Activated CD4-positive, alpha-beta memory T cell treated with anti-CD3 and anti-CD28 coated beads for 36 hours (primary cell): ENCODE data around the gene KCNT1. TPM values are rescaled to one million over a fixed set of nuclear protein-coding genes. Genes with fewer than 3 reads are reported as not detected.

Experiments used
- CTCF ChIA-PET: fragments of 350-600 bp; sonication (Branson Sonifier 250); formaldehyde crosslinking; loops from one replicate; lab custom pipeline; 2021; ENCODE audit warnings: antibody characterized with exemption, inconsistent platforms; lab: Charles Lee
- POLR2A ChIA-PET: fragments of 350-600 bp; sonication (Branson Sonifier 250); formaldehyde crosslinking; loops from one replicate; lab custom pipeline; 2021; ENCODE audit warnings: antibody characterized with exemption; lab: Charles Lee
- DNase-seq: peaks from one replicate; pipeline ENCODE4 v3.0.0-alpha.2; 2020
- H3K27ac Mint-ChIP-seq: one replicate; pipeline ENCODE4 v1.8.0; 2021; ENCODE audit warnings: mixed read lengths
- H3K27me3 Mint-ChIP-seq: one replicate; pipeline ENCODE4 v1.8.0; 2021; ENCODE audit warnings: mixed read lengths
- H3K36me3 Mint-ChIP-seq: one replicate; pipeline ENCODE4 v1.8.0; 2021; ENCODE audit warnings: mixed read lengths
- H3K4me1 Mint-ChIP-seq: one replicate; pipeline ENCODE4 v1.8.0; 2021; ENCODE audit warnings: low read depth, mixed read lengths
- H3K4me3 Mint-ChIP-seq: one replicate; pipeline ENCODE4 v1.8.0; 2021; ENCODE audit warnings: mild to moderate bottlenecking, mixed read lengths
- H3K9me3 Mint-ChIP-seq: one replicate; pipeline ENCODE4 v1.8.0; 2021; ENCODE audit warnings: mixed read lengths
- intact Hi-C: fragments of 100-400 bp; cut with micrococcal nuclease; formaldehyde crosslinking; loops from one replicate; pipeline ENCODE4 v1.15.1; 2023
- total RNA-seq, 2 experiments: library from RNA; stranded (reverse); gene quantifications; one replicate each; pipeline ENCODE4 v1.2.3, GENCODE V29; 2021

The KCNT1 gene
- total RNA-seq, 2 experiments from 2014 or later, result not detected

DNA sequence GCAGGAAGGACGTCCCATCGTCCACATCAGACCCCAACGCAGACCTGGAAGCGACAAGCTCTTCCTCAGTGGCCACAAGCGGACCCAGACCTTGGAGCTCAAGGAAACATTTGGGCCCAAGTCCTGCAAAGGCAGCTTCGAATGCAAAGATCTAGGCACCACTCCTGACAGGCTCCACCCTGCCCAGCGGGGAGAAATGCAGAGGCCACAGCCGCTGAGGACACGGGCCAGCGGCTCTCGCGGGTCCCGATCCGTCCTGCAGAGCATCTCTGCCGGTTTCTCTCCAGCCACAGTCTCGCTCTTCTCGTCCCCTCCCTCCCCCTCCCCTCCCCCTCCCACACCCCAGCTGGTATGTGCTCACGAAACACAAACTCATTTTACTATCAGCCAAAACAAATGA lies 7.6 kb upstream of the KCNT1 start:
- CTCF ChIA-PET, result interaction anchor here (0.7 to 1.2 kb wide), 3 partner anchors 8 to 273 kb away, joined by 3 to 6 read pairs (median 3); no protein-coding TSS in a partner anchor

DNA sequence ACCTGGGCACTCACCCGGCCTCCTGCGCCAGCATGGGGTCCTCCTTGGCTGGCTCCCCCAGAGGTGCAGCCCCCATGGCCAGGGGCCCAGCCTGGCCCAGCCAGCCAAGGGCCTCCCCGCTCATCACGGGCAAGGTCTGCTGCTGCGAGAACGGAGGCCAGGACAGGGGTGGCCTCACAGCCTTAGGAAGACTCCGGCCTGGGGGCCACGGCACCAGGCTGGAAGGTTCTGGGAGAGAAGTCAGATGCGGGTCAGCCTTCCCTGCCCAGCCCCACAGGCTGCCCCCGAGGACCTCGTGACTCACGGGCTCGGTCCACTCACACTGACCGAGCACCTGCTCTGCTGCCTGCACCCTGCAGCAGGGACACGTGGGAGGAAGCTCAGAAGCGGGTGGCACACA lies 6.9 kb upstream of the KCNT1 start:
- no peak overlapping the region for H3K27ac Mint-ChIP-seq
- intact Hi-C loops, result no loop called here
- no peaks in the 10 kb centered on the region for H3K36me3 Mint-ChIP-seq
- POLR2A ChIA-PET, result no interaction called here
- no peaks in the 10 kb centered on the region for H3K4me1 Mint-ChIP-seq
- CTCF ChIA-PET, result no interaction called here
- H3K27me3 Mint-ChIP-seq, result peaks cover 8% of the 10 kb centered on the region
- no peak for DNase-seq
- H3K4me3 Mint-ChIP-seq, result no peak overlapping the region
- no peaks in the 10 kb centered on the region for H3K9me3 Mint-ChIP-seq

More for the DNA sequence above, 7.6 kb upstream of the KCNT1 start:
- peaks cover 8% of the 10 kb centered on the region for H3K27me3 Mint-ChIP-seq
- H3K4me3 Mint-ChIP-seq, result no peak overlapping the region
- no peaks in the 10 kb centered on the region for H3K4me1 Mint-ChIP-seq
- POLR2A ChIA-PET, result no interaction called here
- DNase-seq, result no peak
- intact Hi-C loops, result no loop called here
- H3K36me3 Mint-ChIP-seq, result no peaks in the 10 kb centered on the region
- H3K9me3 Mint-ChIP-seq, result no peaks in the 10 kb centered on the region
- no peak overlapping the region for H3K27ac Mint-ChIP-seq

DNA sequence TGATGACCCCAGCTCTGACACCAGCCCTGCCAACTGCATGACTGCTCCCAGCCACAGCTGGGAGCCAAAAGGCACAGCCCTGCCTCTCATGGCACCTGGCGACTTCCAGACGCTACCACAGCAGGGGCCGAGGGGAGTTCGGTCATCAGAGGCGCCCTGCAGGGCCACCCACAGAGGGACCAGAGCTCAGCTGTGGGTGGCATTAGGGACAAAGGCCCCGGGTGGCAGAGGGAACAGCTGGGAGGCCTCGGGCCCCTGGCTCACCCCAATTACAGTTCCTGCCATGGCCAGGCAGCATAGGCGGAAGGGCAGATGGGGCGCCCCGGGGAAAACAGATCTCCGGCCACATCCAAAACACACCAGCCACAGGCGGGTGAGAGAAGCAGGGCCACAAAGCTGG lies 6.3 kb upstream of the KCNT1 start:
- Mint-ChIP-seq H3K9me3 (no peaks in the 10 kb centered on the region), H3K4me1 (no peaks in the 10 kb centered on the region), H3K27ac (no peak overlapping the region), H3K27me3 (peaks cover 9% of the 10 kb centered on the region), H3K36me3 (no peaks in the 10 kb centered on the region), H3K4me3 (no peak overlapping the region)
- CTCF ChIA-PET, result no interaction called here
- POLR2A ChIA-PET, result no interaction called here
- no peak for DNase-seq
- intact Hi-C loops, result no loop called here

DNA sequence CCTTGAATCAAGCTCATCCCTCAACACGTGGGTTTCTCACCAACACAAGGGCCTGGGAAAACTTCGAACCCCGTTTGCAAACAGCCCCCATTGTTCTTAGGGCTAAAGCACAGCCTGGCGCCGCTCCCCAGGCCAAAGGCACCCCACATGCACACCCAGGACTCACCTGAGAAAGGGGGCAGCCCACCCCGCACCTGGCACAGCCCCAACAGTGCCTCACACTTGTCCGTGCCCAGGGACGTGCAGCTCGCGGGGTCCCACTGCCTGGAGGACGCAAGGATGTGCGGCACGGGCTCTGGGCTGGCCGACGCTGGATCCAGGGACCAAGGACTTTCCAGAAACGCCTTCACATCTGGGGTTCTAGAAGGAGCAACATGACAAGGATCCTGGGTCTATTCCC lies 5.5 kb upstream of the KCNT1 start:
- H3K4me3 Mint-ChIP-seq, result no peak overlapping the region
- intact Hi-C loops, result no loop called here
- ChIA-PET POLR2A (no interaction called here), CTCF (interaction anchor here (0.7 kb wide), 1 partner anchor 225 kb away, joined by 3 read pairs; no protein-coding TSS in a partner anchor)
- no peaks in the 10 kb centered on the region for H3K4me1 Mint-ChIP-seq
- H3K27me3 Mint-ChIP-seq, result peaks cover 8% of the 10 kb centered on the region
- no peaks in the 10 kb centered on the region for H3K9me3 Mint-ChIP-seq
- H3K36me3 Mint-ChIP-seq, result no peaks in the 10 kb centered on the region
- no peak for DNase-seq
- no peak overlapping the region for H3K27ac Mint-ChIP-seq

DNA sequence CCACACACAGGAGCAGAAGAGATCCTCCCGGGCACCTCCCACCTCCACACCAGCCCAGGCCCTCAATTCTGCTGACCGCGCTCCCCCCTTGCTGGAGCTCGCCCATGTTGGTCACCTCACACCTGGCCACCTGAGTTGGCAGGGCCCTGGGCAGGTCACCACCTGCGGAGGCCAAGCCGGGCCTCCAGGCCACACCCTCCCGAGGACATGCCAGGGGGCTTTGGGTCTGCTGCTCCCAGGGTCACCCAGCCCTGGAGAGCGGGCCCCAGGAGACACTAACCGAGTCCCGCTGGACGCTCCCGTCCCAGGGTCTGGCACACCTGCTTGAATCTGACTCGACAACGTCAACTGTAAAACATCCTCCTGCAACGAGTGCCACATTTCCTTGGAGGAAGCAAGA lies 4.8 kb upstream of the KCNT1 start:
- Mint-ChIP-seq H3K36me3 (no peaks in the 10 kb centered on the region), H3K4me1 (no peaks in the 10 kb centered on the region), H3K4me3 (no peak overlapping the region), H3K27me3 (peaks cover 1% of the 10 kb centered on the region), H3K9me3 (no peaks in the 10 kb centered on the region), H3K27ac (no peak overlapping the region)
- ChIA-PET CTCF (interaction anchor here (0.7 kb wide), 1 partner anchor 224 kb away, joined by 3 read pairs; no protein-coding TSS in a partner anchor), POLR2A (no interaction called here)
- DNase-seq, result no peak
- intact Hi-C loops, result no loop called here

DNA sequence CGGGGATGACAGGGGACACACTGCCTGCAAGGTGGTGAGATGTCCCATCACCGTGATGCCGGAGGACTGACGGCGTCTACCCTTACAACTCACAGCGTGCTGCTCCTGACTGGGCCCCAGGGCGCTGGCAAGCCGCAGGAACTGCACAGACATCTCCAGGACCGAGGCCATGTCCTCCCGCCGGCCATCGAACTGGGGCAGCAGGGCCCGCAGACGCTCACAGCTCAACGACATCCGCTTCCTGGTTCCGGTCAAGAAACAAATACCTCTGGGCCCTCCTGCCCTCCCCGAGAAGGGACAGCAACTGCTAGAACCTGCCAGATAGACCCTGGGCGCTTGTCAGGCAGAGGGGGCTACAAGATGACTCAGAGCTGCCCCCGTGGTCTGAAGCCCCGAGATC lies 3.7 kb upstream of the KCNT1 start:
- H3K9me3 Mint-ChIP-seq, result no peaks in the 10 kb centered on the region
- H3K4me1 Mint-ChIP-seq, result no peaks in the 10 kb centered on the region
- H3K27ac Mint-ChIP-seq, result no peak overlapping the region
- H3K4me3 Mint-ChIP-seq, result no peak overlapping the region
- intact Hi-C loops, result no loop called here
- H3K36me3 Mint-ChIP-seq, result no peaks in the 10 kb centered on the region
- peaks cover 1% of the 10 kb centered on the region for H3K27me3 Mint-ChIP-seq
- ChIA-PET CTCF (no interaction called here), POLR2A (no interaction called here)
- no peak for DNase-seq

DNA sequence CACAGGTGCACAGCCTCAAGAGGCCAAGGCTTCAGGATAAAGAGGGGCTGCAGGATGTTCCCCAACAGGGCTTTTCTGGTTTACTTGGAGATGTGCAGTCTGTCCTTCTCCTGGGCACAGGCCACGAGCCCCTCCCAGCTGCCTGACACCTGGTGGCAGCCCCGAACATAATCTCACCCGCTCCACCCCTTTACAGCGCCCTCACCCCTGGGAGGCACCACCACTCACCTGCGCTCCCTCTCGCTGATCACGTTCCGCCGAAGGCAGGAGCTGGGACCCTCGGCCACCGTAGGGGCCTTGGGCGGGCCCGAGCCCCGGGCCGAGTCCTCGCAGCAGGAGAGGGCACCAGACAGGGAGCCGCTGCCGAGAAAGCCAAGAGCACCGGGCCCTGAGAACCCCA lies 3.2 kb upstream of the KCNT1 start:
- no peak for DNase-seq
- intact Hi-C loops, result no loop called here
- Mint-ChIP-seq H3K27ac (no peak overlapping the region), H3K9me3 (no peaks in the 10 kb centered on the region), H3K27me3 (peaks cover 1% of the 10 kb centered on the region), H3K4me3 (no peak overlapping the region), H3K4me1 (no peaks in the 10 kb centered on the region), H3K36me3 (no peaks in the 10 kb centered on the region)
- ChIA-PET POLR2A (no interaction called here), CTCF (no interaction called here)

DNA sequence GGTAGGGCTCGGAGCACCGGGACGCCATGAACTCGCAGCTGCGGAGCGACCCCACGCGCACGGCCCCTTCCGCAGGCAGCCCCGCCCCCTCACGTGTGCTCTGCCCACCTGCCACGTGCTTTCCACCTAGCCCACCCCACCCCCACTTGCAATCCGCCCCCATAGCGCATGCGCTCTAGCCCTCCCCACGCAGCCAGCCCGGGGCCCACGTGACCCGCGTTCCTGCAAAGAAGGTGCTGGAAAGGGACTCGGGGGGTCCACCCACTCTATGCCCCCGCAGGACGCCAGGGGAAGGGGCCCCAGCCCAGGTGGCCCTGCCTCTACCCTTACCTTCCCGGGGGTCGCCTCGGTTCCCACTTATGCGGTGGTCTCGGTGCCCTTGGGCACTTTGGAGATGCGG lies 2.5 kb upstream of the KCNT1 start, which contains the start of gene SOHLH1:
TSS of gene SOHLH1 (minus strand) at position 42 of the 400 bp plus-strand sequence. CDS start at position 28, 14 bp downstream.
- H3K27me3 Mint-ChIP-seq, result peaks cover 1% of the 10 kb centered on the region
- H3K4me3 Mint-ChIP-seq, result no peak within 1 kb of the TSS
- no peaks in the 10 kb centered on the region for H3K4me1 Mint-ChIP-seq
- no peaks in the 10 kb centered on the region for H3K9me3 Mint-ChIP-seq
- CTCF ChIA-PET, result no interaction called here
- no peak within 1 kb of the TSS for H3K27ac Mint-ChIP-seq
- no peaks in the 10 kb centered on the region for H3K36me3 Mint-ChIP-seq
- POLR2A ChIA-PET, result no interaction called here
- DNase-seq, result no peak
- intact Hi-C loops, result no loop called here

DNA sequence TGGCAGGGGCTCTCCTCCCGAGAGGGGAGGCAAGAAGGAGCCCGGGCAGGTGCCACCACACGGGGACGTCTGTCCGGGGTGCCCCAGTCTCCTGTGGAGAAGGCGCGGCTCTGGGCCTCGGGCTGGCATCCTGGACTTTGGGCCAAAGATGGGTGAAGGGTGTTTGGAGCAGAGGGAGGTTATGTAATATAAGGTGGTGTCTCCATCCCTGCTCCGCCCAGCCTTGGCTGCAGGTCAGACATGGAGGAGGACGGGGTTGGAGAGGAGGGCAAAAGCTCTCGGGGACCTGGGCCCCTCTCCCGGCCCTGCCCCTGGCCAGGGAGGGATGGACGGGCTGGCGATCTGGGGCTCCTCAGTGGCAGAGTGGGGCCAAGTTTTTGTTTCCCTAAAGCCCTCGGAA lies 1.5 kb upstream of the KCNT1 start:
- H3K4me3 Mint-ChIP-seq, result no peak overlapping the region

DNA sequence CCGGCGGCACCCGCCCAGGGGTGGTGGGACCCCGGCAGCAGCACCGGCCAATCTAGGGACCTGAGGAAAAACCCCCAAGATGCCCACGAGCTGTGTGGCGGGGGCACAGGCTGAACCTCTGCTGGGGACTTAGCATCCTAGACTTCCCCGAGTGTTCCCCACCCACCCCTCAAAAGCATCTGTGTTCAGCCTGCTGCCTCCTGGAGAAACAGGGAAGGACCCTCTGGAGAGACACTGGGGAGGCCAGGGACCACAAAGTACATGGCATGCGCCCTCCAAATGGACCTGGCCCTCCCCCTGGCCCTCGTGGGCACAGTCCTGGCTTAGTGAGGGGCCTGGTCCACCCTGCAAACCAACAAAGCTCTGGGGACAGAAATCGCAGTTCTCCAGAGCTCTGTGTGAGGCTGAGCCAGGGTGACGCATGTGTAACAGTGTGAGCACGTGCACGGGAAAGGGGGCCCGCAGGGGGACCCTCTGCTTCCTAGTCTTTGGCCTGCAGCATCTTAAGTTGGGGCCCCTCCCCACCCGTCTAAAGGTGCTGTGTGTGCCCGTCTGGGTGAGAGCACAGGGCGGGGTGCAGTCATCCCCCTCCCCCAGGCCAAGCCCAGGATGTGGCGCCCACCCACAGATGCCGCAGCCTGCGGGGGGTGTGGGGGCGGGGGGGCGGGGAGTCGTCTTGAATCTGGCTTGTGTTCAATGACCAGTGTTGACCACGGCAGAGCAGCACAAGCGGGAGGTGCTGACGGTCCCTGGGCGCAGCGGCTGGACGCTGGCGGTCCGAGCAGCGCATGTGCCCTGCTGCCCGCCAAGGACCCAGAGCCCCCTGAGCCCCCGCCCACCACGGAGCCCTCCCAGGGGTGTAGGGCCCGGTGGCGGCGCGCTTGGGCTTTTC lies 672 bp upstream of the KCNT1 start:
- no peak overlapping the region for H3K4me3 Mint-ChIP-seq
- no peaks in the 10 kb centered on the region for H3K4me1 Mint-ChIP-seq
- peaks cover 4% of the 10 kb centered on the region for H3K27me3 Mint-ChIP-seq
- ChIA-PET CTCF (no interaction called here), POLR2A (no interaction called here)
- H3K36me3 Mint-ChIP-seq, result no peaks in the 10 kb centered on the region
- H3K9me3 Mint-ChIP-seq, result no peaks in the 10 kb centered on the region
- intact Hi-C loops, result no loop called here
- H3K27ac Mint-ChIP-seq, result no peak overlapping the region
- no peak for DNase-seq

More for the DNA sequence above, 1.5 kb upstream of the KCNT1 start:
- Mint-ChIP-seq H3K4me1 (no peaks in the 10 kb centered on the region), H3K27me3 (peaks cover 4% of the 10 kb centered on the region), H3K27ac (no peak overlapping the region), H3K36me3 (no peaks in the 10 kb centered on the region), H3K9me3 (no peaks in the 10 kb centered on the region)
- ChIA-PET CTCF (no interaction called here), POLR2A (no interaction called here)
- DNase-seq, result no peak
- intact Hi-C loops, result no loop called here

DNA sequence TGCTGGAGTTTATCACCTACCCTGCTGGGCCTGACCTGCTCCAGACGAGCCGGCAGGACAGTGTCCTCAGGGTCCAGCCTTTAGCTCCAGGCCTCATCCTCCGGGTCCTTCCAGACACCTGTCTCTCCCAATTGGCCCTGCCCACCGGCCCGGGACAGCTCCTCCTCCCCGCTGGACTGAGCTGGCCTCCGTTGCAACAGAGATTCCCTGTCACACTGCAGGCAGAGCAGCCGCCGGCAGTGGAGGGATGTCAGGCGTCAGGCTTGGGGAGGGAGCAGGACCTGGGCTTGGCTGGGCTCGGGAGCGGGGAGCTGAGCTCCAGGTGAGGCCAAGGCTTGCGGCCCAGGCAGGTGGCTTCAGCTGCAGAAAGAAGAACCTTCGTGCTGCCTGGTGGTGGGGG lies 1.7 kb downstream of the KCNT1 start:
- no peaks in the 10 kb centered on the region for H3K4me1 Mint-ChIP-seq
- intact Hi-C loops, result no loop called here
- DNase-seq, result no peak
- H3K27me3 Mint-ChIP-seq, result peaks cover 4% of the 10 kb centered on the region
- no peak overlapping the region for H3K27ac Mint-ChIP-seq
- H3K9me3 Mint-ChIP-seq, result no peaks in the 10 kb centered on the region
- ChIA-PET POLR2A (no interaction called here), CTCF (interaction anchor here (1.0 kb wide), 2 partner anchors 10 to 675 kb away, joined by 3 read pairs; no protein-coding TSS in a partner anchor)
- no peaks in the 10 kb centered on the region for H3K36me3 Mint-ChIP-seq
- H3K4me3 Mint-ChIP-seq, result no peak overlapping the region

DNA sequence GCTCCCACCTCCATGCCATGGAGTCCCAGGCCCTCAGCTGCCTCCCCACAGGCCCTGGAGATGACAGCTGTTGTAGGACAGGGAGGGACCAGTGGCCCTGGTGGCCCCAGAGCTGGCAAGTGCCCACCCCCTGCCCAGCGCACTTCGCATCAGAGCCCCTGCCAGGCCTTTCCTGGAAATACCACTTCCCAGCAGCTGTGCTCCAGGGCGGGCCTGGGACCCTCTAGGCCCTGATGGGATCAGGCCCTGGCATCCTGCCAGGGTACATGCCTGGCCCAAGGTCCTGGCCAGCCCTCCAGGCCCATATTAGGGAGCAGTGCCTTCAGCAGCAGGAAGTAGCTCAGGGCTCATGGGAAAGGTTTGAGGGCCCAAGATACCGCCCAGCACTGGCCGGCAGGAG lies 2.5 kb downstream of the KCNT1 start:
- Mint-ChIP-seq H3K36me3 (no peaks in the 10 kb centered on the region), H3K27ac (no peak overlapping the region), H3K4me1 (no peaks in the 10 kb centered on the region), H3K4me3 (no peak overlapping the region), H3K9me3 (no peaks in the 10 kb centered on the region), H3K27me3 (peaks cover 4% of the 10 kb centered on the region)
- CTCF ChIA-PET, result interaction anchor here (1.0 kb wide), 2 partner anchors 10 to 676 kb away, joined by 3 read pairs; no protein-coding TSS in a partner anchor
- no peak for DNase-seq
- POLR2A ChIA-PET, result no interaction called here
- intact Hi-C loops, result no loop called here

DNA sequence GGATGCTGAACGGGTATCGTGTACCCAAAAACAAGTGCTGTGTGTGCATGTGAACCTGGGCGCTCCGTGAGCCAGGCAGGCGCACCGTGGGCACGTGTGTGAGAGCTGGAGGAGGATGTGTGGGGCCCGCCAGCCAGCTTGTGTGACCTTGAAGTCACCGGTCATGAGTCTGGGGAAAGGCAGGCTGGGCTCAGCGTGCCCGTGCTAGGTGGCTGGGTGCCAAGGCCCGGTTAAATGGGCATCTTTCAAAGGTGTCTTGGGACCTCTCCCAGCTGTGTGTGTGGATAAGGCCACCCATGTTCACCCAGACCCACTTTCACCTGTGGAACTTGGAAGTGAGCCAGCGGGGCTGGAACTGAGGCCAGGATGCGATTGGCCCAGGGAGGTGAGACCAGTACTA lies 3.4 kb downstream of the KCNT1 start:
- ChIA-PET CTCF (no interaction called here), POLR2A (no interaction called here)
- no peaks in the 10 kb centered on the region for H3K36me3 Mint-ChIP-seq
- no peaks in the 10 kb centered on the region for H3K9me3 Mint-ChIP-seq
- intact Hi-C loops, result no loop called here
- peaks cover 4% of the 10 kb centered on the region for H3K27me3 Mint-ChIP-seq
- DNase-seq, result no peak
- no peak overlapping the region for H3K27ac Mint-ChIP-seq
- no peak overlapping the region for H3K4me3 Mint-ChIP-seq
- no peaks in the 10 kb centered on the region for H3K4me1 Mint-ChIP-seq
